T-helper 2 cell (primary cell): ENCODE measurements around the gene DLX4.
A peak's percentile ranks its signal among the peaks of the same experiment; 100 is the strongest.

ENCODE experiments used
- DNase-seq, 5 experiments: peaks; one replicate each; pipeline versions ENCODE4 v3.0.0 to v3.0.0-alpha.2; 2012 to 2022

DLX4 gene

GRCh38 chr17:49989518-49989880 is 20.5 kb downstream of the DLX4 start:
- DNase-seq: no peak

- DNase-seq: no peak
Measured at GRCh38 chr17:49990331-49990730, 21.3 kb downstream of the DLX4 start.

- DNase-seq: no peak
Measured at GRCh38 chr17:49990921-49991320, 21.9 kb downstream of the DLX4 start.

- no peak for DNase-seq
Measured at GRCh38 chr17:49991409-49991808, 22.4 kb downstream of the DLX4 start.

- no peak for DNase-seq
Measured at GRCh38 chr17:49992191-49992932, 23.4 kb downstream of the DLX4 start.

- no peak for DNase-seq
Measured at GRCh38 chr17:49992933-49993422, 24.0 kb downstream of the DLX4 start.

GRCh38 chr17:49993423-49994060 is 24.6 kb downstream of the DLX4 start:
- DNase-seq: no peak

- DNase-seq: no peak
Measured at GRCh38 chr17:49994085-49995054, 25.4 kb downstream of the DLX4 start.

GRCh38 chr17:49995055-49995738 is 26.2 kb downstream of the DLX4 start, which contains the start of gene DLX3:
TSS of gene DLX3 (minus strand) at chr17:49995224. CDS start at chr17:49994998, 226 bp downstream.
- no peak for DNase-seq

GRCh38 chr17:49996121-49996494 is 27.1 kb downstream of the DLX4 start:
- DNase-seq: no peak

GRCh38 chr17:49996495-49997300 is 27.7 kb downstream of the DLX4 start:
- peak; percentile 33 to 56 (median 51) for DNase-seq

GRCh38 chr17:49997301-49997650 is 28.3 kb downstream of the DLX4 start:
- DNase-seq: no peak

GRCh38 chr17:49997773-49998703 is 29.0 kb downstream of the DLX4 start:
- peak; percentile 45 to 83 (median 71) for DNase-seq

- no peak for DNase-seq
Measured at GRCh38 chr17:49998836-49999511, 30.0 kb downstream of the DLX4 start.

- DNase-seq: no peak
Measured at GRCh38 chr17:50003911-50004310, 34.9 kb downstream of the DLX4 start.

GRCh38 chr17:50009282-50009681 is 40.3 kb downstream of the DLX4 start:
- DNase-seq: no peak

GRCh38 chr17:50013079-50013478 is 44.1 kb downstream of the DLX4 start:
- DNase-seq: no peak

- DNase-seq: no peak
Measured at GRCh38 chr17:50014471-50015088, 45.6 kb downstream of the DLX4 start.

- no peak for DNase-seq
Measured at GRCh38 chr17:50015146-50015545, 46.2 kb downstream of the DLX4 start.
